Myocyte (in vitro differentiated cells): ENCODE data around the gene DDX24. TPM values are rescaled to one million over a fixed set of nuclear protein-coding genes. Genes with fewer than 3 reads are reported as not detected.
"Not testable (repeated sequence)": the region's sequence is repeated elsewhere in the genome, so short reads cannot be mapped to it uniquely, and the experiment has no call there.

Source experiments
- DNase-seq: peaks from one replicate; pipeline ENCODE4 v3.0.0-alpha.2; 2012; ENCODE audit warnings: low read depth
- total RNA-seq: library from RNA; depleted of rRNA; stranded (reverse); fragments of >200 nt; gene quantifications from 2 replicates; pipeline ENCODE4 v1.2.3, GENCODE V29; 2014

DDX24 gene
- total RNA-seq, 1 donor from 2014 or later = 161 TPM

DNA sequence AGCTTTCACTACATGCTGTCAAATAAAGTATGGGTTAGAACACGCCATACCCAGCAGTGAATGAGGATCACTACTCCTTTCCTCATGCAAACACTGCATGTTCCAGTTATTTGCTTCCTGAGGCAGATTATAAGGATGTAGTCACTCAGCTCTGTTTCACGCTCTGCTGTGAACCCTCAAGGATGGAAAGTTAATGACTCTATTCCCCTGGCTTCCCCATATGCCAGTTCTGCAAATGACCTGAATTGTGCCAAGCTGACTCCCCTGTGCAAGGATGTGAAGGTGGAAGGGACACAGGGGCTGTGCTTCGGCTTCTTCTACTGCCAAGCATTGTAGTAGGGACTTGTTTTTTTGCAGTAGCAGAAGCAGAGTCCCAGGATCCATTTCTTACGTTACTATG, 6.9 kb upstream of the DDX24 start:
- no peak for DNase-seq

DNA sequence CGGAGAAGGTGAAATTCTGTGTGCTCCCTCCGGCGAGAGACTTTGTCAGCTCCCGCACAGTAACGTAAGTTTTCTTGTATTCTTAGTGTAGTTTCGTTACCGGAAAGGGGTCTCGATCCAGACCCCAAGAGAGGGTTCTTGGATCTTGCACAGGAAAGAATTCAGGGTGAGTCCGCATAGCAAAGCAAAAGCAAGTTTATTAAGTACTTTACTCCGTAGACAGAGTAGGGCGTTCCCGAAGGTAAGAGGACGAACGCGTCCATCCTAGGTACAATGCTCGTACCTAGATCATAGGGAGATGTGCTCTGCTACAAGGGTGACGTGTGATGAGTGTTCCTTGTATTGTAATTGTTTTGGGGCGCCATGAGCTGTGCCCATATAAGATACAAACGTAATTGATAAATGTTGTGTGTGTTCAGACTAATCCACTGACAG, 401 bp upstream of the DDX24 start:
- DNase-seq = no peak

- DNase-seq = peak; percentile 87
These were observed 946 bp downstream of the DDX24 start for GRCh38 chr14:94079891-94080620.

DNA sequence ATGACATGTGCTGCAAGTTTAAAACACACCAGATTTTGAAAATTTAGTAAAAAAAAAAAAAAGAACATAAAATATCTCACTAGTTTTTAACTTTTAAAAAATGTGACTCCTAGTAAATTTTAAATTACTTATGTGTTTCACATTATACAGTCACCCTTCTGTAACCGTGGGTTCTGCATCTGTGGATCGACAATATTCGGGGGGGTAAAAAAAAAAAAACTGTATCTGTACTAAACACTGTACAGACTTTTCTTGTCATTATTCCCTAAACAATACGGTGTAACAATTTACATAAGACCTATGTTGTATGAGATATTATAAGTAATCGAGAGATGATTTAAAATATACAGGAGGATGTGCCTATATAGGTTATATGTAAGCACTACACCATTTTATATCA, 3.2 kb downstream of the DDX24 start:
- DNase-seq = no peak

DNA sequence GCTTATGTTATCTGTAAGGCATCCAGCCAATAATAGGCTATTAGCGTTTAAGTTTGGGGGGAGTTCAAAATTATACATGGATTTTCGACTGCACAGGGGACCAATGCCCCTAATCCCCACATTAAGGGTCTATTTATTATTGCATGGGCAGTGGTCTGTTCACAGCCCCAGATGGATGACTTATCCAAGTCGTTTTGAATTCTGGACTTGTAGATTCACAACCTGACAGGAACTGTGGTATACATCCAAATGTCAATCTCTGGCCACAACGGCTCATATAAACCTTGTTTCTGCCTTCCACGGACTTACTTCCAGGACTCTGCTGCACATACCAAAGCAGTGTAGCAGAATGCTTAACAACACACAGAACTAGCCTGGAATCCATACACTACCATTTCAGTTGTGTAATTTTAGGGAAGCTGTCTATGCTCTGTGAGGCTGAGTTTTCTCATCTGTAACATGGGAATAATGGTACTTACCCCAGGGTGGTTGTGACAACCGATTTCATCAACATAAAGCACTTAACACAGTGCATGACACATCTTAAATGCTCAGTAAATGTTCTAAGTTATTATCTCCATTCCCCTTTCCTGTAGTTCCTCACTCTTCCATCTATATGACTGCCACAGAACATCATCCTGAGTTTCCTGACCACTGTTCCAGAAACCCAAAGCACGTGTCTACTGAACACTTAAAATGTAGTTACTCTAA, 3.7 kb downstream of the DDX24 start:
- no peak for DNase-seq

GRCh38 chr14:94075008-94075407, 6.0 kb downstream of the DDX24 start:
- DNase-seq = no peak

GRCh38 chr14:94074534-94074933, 6.5 kb downstream of the DDX24 start:
- no peak for DNase-seq

- DNase-seq = not testable (repeated sequence)
These were observed 8.9 kb downstream of the DDX24 start for GRCh38 chr14:94072076-94072475.

- no peak for DNase-seq
These were observed 14.8 kb downstream of the DDX24 start for GRCh38 chr14:94066089-94066676.

DNA sequence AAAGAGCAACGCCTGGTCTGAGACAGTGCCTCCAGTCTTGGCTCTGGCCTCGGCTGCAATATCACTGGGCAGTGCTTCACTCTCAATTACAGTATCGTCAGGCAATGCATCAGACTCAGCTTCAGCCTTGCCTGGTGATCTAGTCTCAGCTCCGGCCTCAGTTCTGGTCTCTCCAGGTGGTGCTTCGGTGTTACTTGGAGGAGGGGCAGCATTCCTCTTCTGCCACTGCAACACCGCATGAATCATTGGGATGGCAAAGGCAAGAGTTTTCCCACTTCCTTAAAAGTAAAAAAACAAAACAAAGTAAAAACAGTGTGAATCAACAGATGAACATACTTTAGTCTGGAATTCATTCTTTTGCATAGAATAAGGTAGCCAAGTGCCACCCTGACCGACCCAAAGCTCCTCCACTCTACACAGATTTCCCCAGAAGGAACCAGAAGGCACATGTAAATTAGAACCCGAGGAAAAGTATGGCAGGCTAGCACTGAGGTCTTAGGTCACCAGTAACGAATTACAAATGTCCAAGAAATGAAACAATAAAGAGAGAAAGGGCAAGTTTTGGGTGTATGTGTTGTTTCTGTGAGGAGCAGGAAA, 18.6 kb downstream of the DDX24 start:
- DNase-seq = no peak

DNA sequence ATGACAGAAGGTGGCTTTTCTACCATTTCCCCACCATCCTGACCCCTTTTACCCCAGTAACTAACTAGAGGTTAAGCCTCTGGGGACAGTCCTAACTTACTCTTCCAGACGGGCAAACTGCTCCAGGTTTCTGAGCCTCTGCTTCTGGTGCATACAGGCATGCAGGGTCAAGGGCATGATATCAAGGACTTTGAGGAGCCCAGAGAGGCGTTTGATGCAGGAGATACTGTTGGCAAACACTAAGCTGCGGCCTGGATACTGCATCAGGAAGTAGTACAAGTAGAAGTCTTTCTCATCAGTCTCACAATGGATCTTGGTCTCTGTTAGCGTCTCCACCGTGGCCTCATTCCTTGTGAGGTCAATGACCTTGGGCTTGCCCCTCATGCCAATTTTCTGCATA, 21.0 kb downstream of the DDX24 start:
- no peak for DNase-seq

GRCh38 chr14:94058674-94059138, 22.3 kb downstream of the DDX24 start:
- DNase-seq = no peak

DNA sequence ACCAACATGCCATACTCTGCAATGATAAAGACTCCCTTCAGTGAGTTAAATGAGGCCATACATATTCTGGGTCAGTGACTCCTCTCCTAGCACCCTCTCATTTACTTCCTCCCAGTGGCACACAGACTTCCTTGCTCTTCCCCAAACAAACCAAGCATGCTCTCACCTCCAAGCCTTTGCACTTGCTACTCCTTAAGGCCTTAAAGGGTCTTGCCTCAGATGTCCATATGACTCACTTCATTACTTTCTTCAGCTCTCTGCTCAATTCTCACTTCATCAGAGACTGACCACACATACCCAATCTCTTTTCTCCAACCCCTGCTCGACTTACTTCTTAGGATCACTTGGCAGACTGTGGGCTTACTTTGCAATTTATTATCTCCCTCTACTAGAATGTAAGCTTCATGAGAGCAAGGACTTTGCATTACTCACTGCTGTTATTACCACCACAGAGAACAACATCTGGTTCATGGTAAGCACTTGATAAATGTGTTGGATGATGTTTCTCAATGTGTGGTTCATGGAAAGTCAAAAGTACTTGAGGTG, 22.8 kb downstream of the DDX24 start:
- DNase-seq = no peak

- DNase-seq = peak; percentile 59
These were observed 24.3 kb downstream of the DDX24 start for GRCh38 chr14:94056579-94057308.

- DNase-seq = no peak
These were observed 26.1 kb downstream of the DDX24 start for GRCh38 chr14:94054936-94055335.

GRCh38 chr14:94054401-94054800, 26.6 kb downstream of the DDX24 start:
- DNase-seq = no peak

DNA sequence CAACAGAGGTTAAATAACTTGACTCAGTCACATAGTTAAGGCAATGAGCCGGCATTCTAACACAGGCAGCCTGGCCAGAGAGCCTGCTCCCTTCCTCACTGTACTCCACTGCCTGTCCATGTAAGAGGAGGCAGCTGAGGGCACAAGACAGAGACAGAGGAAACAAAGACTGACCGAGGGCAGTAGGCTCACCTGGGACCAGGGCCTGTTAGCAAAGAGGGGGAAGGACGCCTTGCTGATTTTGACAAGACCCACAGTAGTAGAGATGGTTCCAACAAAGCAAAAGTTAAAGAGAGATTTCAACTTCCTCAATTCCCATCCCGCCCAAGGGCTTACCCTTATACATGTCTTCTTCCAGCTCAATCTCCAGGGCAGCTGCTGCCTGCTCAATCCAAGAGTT, 28.3 kb downstream of the DDX24 start:
- no peak for DNase-seq

- DNase-seq = no peak
These were observed 28.8 kb downstream of the DDX24 start for GRCh38 chr14:94052199-94052598.

GRCh38 chr14:94051779-94052178, 29.2 kb downstream of the DDX24 start:
- no peak for DNase-seq

DNA sequence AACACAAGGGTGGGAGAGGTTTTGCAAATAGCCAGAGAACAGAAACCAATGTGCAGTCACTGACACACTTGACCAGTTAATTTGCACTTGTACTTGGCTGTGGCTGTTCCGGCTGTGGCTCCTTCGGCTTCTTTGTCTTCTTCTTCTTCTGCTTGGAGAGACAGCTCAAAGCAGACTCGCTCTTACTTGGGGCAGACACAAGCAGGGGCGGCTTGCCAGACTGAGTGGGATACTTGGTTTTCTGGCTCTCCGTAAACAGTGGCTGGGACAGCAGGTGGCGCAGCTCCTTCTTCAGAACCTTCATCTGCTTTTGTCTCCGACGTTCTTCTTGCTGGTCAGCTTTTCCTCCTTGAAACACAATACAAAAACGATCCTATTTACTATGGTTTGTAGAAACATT, 29.9 kb downstream of the DDX24 start:
- peak; percentile 20 for DNase-seq
